Choroid plexus epithelial cell (primary cell): ENCODE measurements around the gene ME3.

Source experiments
- DNase-seq: peaks from one replicate; pipeline ENCODE4 v3.0.0-alpha.2; 2010; ENCODE audit warnings: low read depth
- H3K4me3 ChIP-seq: 2 replicates; pipeline ENCODE4 v1.5.1; 2011; ENCODE audit warnings: low read depth, mild to moderate bottlenecking, control low read depth, low read length, moderate library complexity
- TF ChIP-seq, protein P1 (sequence below): conservative IDR thresholded peaks from 2 replicates; pipeline ENCODE4 v1.5.1; 2011; ENCODE audit warnings: low read depth, mild to moderate bottlenecking, control low read depth, inconsistent platforms, low read length, moderate library complexity

The ME3 gene

DNA sequence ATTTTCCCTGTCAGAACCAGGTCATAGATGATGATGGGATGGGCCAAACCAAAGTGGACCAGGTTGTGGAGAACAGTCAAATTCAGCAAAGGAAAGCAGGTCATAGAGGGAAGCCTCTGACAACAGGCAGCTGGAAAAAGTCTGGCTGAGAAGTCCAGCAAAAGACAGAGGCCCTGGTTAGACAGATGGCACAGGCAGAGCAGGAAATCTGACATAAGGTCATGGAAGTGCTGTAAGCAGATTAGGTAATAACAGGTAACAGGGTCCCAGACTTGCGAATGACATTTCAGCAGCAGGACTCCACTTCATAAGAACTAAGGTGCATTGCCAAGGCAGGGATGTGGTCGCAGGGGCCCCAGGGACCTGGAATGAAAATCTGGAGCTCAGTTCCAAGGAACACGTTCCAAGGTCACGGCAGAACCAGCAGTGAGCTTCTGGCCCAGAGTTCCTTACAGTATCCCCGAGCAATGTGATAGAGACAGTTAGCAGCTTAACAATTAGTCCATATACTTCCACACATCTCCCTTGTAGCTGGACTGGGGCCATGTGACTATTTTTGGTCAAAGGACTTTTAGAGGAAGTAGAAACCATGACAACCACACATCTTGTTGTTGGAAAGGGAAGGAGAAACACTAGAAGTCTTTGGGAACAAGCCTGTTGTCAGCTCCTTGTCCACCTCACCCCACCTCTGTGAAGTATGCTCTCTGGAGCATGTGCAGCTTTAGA is 75.4 kb downstream of the ME3 start:
- TF ChIP-seq, protein P1, sequence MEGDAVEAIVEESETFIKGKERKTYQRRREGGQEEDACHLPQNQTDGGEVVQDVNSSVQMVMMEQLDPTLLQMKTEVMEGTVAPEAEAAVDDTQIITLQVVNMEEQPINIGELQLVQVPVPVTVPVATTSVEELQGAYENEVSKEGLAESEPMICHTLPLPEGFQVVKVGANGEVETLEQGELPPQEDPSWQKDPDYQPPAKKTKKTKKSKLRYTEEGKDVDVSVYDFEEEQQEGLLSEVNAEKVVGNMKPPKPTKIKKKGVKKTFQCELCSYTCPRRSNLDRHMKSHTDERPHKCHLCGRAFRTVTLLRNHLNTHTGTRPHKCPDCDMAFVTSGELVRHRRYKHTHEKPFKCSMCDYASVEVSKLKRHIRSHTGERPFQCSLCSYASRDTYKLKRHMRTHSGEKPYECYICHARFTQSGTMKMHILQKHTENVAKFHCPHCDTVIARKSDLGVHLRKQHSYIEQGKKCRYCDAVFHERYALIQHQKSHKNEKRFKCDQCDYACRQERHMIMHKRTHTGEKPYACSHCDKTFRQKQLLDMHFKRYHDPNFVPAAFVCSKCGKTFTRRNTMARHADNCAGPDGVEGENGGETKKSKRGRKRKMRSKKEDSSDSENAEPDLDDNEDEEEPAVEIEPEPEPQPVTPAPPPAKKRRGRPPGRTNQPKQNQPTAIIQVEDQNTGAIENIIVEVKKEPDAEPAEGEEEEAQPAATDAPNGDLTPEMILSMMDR = no peak
- DNase-seq = peak; percentile 71
- no peak overlapping the region for H3K4me3 ChIP-seq

DNA sequence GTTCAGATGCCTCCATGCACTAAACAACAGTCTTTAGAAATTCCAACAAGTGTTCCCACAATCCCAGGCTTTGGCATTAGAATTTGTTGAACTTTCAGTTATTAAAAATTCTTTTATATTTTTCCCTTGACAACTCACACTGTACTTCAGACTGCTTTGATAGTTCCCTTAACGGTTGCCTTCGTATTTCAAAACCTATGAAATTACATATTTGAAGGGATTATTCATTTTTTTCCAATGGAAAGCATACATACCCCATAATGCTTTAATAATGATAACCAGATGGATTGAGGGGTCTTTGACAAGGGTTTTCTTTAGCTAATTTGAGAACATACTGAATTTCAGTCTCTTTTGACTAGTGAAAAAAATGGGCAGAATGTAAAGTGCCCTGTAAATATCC is 76.5 kb downstream of the ME3 start:
- no peak overlapping the region for H3K4me3 ChIP-seq
- no peak for DNase-seq
- TF ChIP-seq, protein P1 = no peak

DNA sequence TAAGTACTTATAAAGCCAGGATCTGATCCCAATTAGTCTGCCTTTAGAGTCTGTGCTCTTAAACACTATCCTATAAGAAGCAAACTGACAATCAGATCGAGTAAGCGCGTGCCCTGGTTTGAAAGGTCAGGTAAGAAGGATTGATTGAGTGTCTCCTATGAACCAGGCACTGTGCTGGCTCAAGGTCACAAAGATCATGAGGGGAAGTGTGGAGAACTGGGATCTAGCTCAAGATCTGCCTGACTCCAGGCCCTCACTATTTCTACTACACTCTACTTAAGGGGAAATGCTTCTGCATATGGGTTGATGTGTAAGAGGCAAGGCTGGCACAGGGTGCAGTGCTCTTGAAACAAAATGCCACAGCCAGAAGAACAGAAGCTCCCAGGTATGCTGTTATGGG is 77.0 kb downstream of the ME3 start:
- no peak overlapping the region for H3K4me3 ChIP-seq
- DNase-seq = no peak

DNA sequence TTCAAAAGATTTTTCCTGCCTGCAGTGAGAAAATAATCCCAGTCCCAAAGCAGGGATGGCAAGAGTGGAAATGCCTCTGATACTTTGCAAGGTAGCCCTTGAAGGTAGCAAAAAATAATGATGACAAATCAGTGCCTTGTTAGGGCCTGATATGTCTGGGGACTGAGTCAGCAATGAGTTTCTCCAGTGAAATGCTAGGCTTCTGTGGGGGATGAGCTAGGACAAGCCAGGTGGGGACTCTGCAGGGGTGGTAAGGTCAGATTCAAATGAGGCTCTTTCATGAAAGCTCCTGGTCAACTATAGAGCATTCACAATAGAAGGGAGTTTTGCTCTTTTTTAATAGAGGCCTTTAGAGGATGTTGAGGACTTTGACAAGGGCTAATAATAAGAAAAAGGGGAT is 77.7 kb downstream of the ME3 start:
- H3K4me3 ChIP-seq = no peak overlapping the region
- DNase-seq = no peak
- TF ChIP-seq, protein P1 = no peak

More for the DNA sequence above, 77.0 kb downstream of the ME3 start:
- TF ChIP-seq, protein P1 = no peak

DNA sequence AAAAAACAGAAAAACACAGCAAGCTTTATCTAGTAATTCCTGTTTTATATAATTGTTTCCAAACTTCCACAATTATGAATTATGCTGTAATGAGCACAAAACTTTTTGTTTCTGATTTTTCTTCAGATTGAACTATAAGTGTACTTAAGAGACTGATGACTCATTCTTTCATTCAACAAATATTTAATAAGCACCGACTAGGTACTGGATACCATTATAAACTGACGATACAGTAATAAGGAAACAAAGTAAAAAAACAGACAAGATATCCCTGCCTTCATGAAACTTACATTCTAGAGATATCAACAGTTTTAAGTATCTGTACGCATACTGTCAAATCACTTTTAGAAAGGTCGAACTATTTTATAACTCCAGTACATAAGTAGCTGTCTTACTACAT is 78.6 kb downstream of the ME3 start:
- TF ChIP-seq, protein P1 = no peak
- DNase-seq = no peak
- no peak overlapping the region for H3K4me3 ChIP-seq

DNA sequence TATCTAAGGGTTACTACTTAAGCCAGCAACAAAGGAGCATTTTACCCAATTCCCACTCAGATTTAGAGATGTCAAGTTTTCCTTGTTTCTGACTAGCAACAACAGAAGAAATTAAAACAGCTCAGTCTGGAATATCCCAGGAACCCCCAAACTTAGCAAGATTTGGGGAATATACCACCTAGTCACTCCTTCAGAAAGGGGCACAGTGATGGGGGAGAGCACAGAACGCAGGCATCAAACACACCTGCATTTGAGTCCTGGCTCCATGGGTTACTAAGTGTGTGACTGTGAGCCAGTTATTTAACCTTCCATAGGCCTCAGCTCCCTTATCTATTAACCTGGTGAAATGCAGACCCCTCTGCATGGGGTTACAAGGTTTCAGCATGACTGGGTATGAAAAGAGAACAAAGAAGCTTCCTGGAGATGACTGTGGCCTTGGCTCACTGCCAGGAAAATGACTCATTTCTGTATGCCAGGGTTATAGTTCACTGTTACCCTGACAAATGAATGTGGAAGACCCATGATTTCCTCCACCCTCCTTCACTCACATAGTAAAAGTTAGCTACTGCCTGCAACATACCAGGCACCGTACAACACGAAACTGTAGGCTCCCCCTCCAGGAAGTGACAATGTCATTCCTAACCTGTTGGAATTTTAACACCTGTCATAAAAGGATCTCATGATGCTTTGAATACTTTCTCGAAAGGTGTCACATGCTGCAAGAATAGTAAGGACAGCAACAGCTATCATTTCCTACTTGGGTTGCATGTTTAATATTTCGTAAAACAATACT is 79.6 kb downstream of the ME3 start:
- TF ChIP-seq, protein P1 = no peak
- DNase-seq = peak; percentile 87

More for the DNA sequence above, 79.6 kb downstream of the ME3 start:
- no peak overlapping the region for H3K4me3 ChIP-seq
